ENCODE results near the gene SPDYC.

- TF ChIP-seq EZH2 (IDR thresholded peaks at IDR 0.05; ENCODE audit: low read length, missing control alignments) (no peak), CTCF (conservative IDR thresholded peaks at IDR 0.05 in 1 of 2, IDR thresholded peaks at IDR 0.05 in 1 of 2; ENCODE audit: low read depth in 1 of 2, low read length in 2 of 2) (no peak)
Observed at GRCh38 chr11:65129649-65130441, 40.2 kb upstream of the SPDYC start.

Measured in fibroblast of lung (primary cell).